Germinal center (tissue), 1 donor: ENCODE results near the gene ASTL.
"Not testable (repeated sequence)": the region's sequence is repeated elsewhere in the genome, so short reads cannot be mapped to it uniquely, and the experiment has no call there.

ENCODE experiments used
- DNase-seq: peaks from one replicate; pipeline ENCODE4 v3.0.0; 2012; ENCODE audit warnings: mixed read lengths, low spot score

The ASTL gene

GRCh38 chr2:96098900-96099590 lies 39.3 kb downstream of the ASTL start:
- no peak for DNase-seq

GRCh38 chr2:96097951-96098823 lies 40.1 kb downstream of the ASTL start:
- no peak for DNase-seq

DNA sequence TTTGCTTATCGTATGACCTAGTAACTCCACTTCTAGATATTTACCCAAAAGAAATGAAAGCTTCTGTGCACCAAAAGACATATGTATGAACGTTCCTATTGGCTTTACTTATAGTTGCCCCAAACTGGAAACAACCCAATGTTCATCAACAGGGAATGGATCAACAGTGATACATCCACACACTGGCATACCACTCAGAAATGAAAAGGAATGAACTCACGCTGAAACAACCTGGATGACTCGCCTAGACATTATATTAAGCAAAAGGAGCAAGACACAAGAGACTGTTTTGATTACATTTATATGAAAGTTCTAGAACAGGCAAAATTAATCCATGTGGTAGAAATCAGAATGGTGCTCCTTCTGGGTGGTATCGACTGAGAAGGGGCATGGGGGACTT lies 40.9 kb downstream of the ASTL start:
- no peak for DNase-seq

GRCh38 chr2:96095116-96095636 lies 43.1 kb downstream of the ASTL start:
- no peak for DNase-seq

DNA sequence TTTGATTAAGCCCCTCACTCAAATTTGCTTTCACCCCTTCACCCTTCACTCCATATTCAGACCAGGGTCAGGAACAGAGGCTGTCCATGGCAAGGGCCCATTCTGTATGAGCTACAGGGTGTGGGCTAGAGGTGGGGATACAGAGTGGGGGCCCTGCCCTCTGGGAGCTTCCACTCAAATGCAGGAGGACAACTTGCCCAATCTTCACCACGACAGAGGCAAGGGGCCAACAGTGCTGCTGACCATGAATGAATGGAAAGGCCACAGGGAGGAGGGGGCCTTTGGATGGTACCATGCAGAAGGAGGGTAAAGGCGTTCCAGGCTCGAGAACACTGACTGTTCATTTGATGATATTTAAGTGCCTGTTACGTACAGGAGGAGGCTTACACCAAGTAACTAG lies 44.8 kb downstream of the ASTL start:
- no peak for DNase-seq

- DNase-seq, result no peak
Measured at GRCh38 chr2:96092951-96093350, 45.4 kb downstream of the ASTL start.

DNA sequence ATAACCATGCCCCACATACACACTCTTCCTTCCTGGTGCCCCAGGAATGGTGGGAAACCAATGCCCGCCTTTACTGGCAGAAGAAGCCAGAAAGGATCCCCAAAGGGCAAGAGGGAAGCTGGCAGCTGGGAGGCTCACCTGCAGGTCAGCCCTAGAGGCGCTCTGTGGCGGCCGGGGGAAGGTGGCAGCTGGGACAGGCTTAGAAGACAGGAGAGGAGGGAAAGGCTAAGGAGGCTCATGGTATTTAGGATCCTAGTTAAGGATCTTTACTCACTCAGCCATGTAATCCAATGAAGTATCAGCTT lies 45.8 kb downstream of the ASTL start:
- no peak for DNase-seq

- no peak for DNase-seq
Measured at GRCh38 chr2:96091711-96092572, 46.4 kb downstream of the ASTL start.

DNA sequence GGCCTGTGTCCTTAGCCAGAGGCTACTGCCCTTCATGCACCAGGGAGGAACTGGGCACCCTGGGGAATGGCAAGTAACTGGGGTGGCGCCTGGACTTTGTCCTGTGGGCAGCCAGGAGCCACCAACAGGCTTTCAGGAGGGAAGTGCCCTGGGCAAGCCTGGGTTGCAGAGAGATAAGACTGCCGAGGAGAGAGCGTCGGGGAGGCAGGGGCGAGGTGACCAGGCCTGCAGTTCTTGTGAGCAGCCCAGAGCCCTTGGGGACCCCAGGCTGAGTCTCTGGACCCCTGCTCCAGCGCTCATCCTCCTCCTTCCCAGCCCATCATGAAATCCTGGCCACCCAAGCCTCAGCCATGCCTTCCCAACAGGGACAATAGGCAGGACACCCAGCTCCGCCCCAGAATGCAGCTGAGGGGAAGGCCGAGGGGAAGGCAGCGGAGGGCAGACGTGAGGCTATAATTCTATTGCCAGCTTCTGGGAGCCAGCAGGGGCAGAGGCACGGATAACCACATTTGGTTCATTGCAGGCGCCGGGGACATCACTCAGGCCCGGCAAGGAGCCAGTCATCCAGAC lies 47.1 kb downstream of the ASTL start:
- DNase-seq, result no peak

GRCh38 chr2:96090196-96090926 lies 47.9 kb downstream of the ASTL start:
- no peak for DNase-seq

GRCh38 chr2:96089356-96090195 lies 48.7 kb downstream of the ASTL start:
- no peak for DNase-seq

GRCh38 chr2:96088340-96089335 lies 49.7 kb downstream of the ASTL start:
- no peak for DNase-seq

GRCh38 chr2:96087130-96087529 lies 51.2 kb downstream of the ASTL start:
- DNase-seq, result no peak

DNA sequence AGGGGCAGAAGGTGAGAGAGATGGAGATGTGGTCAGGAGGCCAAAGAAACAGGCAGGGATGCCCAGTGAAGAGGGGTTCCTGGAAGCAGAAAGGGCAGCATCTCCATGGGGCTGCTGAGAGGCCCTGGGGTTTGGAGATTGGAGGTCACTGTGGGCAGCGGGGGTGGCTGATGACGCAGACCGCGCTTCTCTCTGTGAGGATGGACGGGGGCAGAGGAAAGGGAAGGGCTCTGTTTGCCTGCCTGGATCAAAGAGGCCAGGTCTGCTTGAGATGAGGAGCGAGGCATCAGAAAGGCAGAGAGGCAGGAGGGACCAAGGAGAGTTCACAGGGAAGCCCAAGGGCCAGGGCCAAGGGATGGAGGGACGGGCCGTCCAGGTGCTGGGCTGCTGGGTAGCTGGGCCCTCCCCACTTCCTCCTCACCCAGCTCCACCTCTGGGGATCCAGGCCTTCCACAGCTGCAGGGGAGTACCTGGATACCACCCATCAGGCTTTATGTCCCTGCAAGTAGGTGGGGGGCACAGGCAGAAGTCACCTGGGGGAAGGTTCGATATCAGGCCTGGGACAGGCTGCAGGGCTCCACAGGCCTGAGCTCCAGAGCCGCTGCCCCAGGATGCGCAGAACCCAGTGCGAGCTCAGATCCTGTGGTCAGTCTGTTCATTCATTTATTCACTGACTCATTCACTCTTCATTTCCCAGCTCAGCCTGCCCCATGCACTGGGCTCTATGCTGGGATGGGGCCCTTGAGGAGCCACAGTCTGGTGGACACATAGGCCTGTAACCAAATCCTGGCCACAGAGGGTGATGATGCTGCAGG lies 52.6 kb downstream of the ASTL start:
- DNase-seq, result no peak

- not testable (repeated sequence) for DNase-seq
Measured at GRCh38 chr2:96084858-96085518, 53.3 kb downstream of the ASTL start.

- no peak for DNase-seq
Measured at GRCh38 chr2:96083989-96084857, 54.1 kb downstream of the ASTL start.
